Activated CD4-positive, alpha-beta T cell treated with anti-CD3 and anti-CD28 coated beads, Interleukin-2, amount 10 ng/mL, durations not matched to agents 7 days and 5 days (primary cell): Measurements from ENCODE around the gene MYZAP. TPM values are rescaled to one million over a fixed set of nuclear protein-coding genes. Genes with fewer than 3 reads are reported as not detected.

Experiments used
- CTCF ChIA-PET: fragments of 350-600 bp; sonication (Branson Sonifier 250); formaldehyde crosslinking; loops from one replicate; lab custom pipeline; 2021; ENCODE audit warnings: antibody characterized with exemption; lab: Charles Lee
- POLR2A ChIA-PET: fragments of 350-600 bp; sonication (Branson Sonifier 250); formaldehyde crosslinking; loops from one replicate; lab custom pipeline; 2021; ENCODE audit warnings: antibody characterized with exemption; lab: Charles Lee
- DNase-seq: peaks from one replicate; pipeline ENCODE4 v3.0.0-alpha.2; 2020
- H3K27ac Mint-ChIP-seq: one replicate; pipeline ENCODE4 v1.8.0; 2021; ENCODE audit warnings: mild to moderate bottlenecking, moderate library complexity, mixed read lengths
- H3K27me3 Mint-ChIP-seq: one replicate; pipeline ENCODE4 v1.8.0; 2021; ENCODE audit warnings: mixed read lengths
- H3K36me3 Mint-ChIP-seq: one replicate; pipeline ENCODE4 v1.8.0; 2021; ENCODE audit warnings: low read depth, mixed read lengths
- H3K4me1 Mint-ChIP-seq: one replicate; pipeline ENCODE4 v1.8.0; 2021; ENCODE audit warnings: mixed read lengths
- H3K4me3 Mint-ChIP-seq: one replicate; pipeline ENCODE4 v1.8.0; 2021; ENCODE audit warnings: mild to moderate bottlenecking, moderate library complexity, mixed read lengths
- H3K9me3 Mint-ChIP-seq: one replicate; pipeline ENCODE4 v1.8.0; 2021; ENCODE audit warnings: mixed read lengths
- total RNA-seq, 2 experiments: library from RNA; stranded (reverse); gene quantifications; one replicate each; pipeline ENCODE4 v1.2.3, GENCODE V29; 2021

Gene MYZAP
- total RNA-seq, 2 experiments from 2014 or later: not detected

- DNase-seq: no peak
- peaks cover 8% of the 10 kb centered on the region for H3K27me3 Mint-ChIP-seq
- no peak overlapping the region for H3K27ac Mint-ChIP-seq
- ChIA-PET CTCF (no interaction called here), POLR2A (no interaction called here)
- no peak overlapping the region for H3K4me3 Mint-ChIP-seq
- H3K4me1 Mint-ChIP-seq: peaks cover 20% of the 10 kb centered on the region
- H3K36me3 Mint-ChIP-seq: no peaks in the 10 kb centered on the region
- no peaks in the 10 kb centered on the region for H3K9me3 Mint-ChIP-seq
Observed at GRCh38 chr15:57567891-57568290, 23.8 kb upstream of the MYZAP start.

DNA sequence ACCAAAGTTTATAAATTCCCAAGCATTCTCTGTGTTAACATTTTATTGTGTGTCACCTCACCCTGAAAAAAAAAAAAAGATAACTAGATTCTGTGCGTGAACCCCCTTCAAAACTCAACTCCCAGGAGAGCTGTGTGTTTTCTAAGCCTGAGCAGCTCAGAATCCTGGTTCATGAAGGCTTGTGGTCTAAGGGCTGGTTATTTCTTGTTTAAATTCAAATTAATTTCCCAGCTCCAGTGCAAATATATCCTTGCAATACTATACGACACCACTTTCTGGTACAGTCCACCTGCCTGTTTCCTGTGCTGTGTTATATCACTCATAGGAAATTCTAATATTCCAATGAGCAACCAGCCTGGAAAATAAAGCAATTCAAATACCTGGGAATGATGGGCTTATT is 23.4 kb upstream of the MYZAP start:
- Mint-ChIP-seq H3K36me3 (no peaks in the 10 kb centered on the region), H3K27ac (no peak overlapping the region), H3K9me3 (no peaks in the 10 kb centered on the region), H3K27me3 (peaks cover 8% of the 10 kb centered on the region), H3K4me1 (peaks cover 17% of the 10 kb centered on the region), H3K4me3 (no peak overlapping the region)
- DNase-seq: no peak
- CTCF ChIA-PET: no interaction called here
- POLR2A ChIA-PET: no interaction called here

- H3K4me1 Mint-ChIP-seq: peaks cover 8% of the 10 kb centered on the region
- H3K27ac Mint-ChIP-seq: no peak overlapping the region
- ChIA-PET POLR2A (no interaction called here), CTCF (no interaction called here)
- DNase-seq: no peak
- no peaks in the 10 kb centered on the region for H3K9me3 Mint-ChIP-seq
- peaks cover 8% of the 10 kb centered on the region for H3K27me3 Mint-ChIP-seq
- no peaks in the 10 kb centered on the region for H3K36me3 Mint-ChIP-seq
- H3K4me3 Mint-ChIP-seq: no peak overlapping the region
Observed at GRCh38 chr15:57570340-57570739, 21.4 kb upstream of the MYZAP start.

- Mint-ChIP-seq H3K27me3 (peaks cover 8% of the 10 kb centered on the region), H3K4me1 (peaks cover 2% of the 10 kb centered on the region), H3K36me3 (no peaks in the 10 kb centered on the region), H3K27ac (no peak overlapping the region), H3K9me3 (no peaks in the 10 kb centered on the region), H3K4me3 (no peak overlapping the region)
- no peak for DNase-seq
- CTCF ChIA-PET: no interaction called here
- POLR2A ChIA-PET: no interaction called here
Observed at GRCh38 chr15:57570994-57571393, 20.7 kb upstream of the MYZAP start.

GRCh38 chr15:57571725-57572124 is 20.0 kb upstream of the MYZAP start:
- no peaks in the 10 kb centered on the region for H3K4me1 Mint-ChIP-seq
- H3K4me3 Mint-ChIP-seq: no peak overlapping the region
- no peaks in the 10 kb centered on the region for H3K36me3 Mint-ChIP-seq
- POLR2A ChIA-PET: no interaction called here
- H3K27me3 Mint-ChIP-seq: peaks cover 6% of the 10 kb centered on the region
- H3K27ac Mint-ChIP-seq: no peak overlapping the region
- CTCF ChIA-PET: no interaction called here
- no peak for DNase-seq
- no peaks in the 10 kb centered on the region for H3K9me3 Mint-ChIP-seq

- Mint-ChIP-seq H3K9me3 (no peaks in the 10 kb centered on the region), H3K27me3 (peaks cover 10% of the 10 kb centered on the region), H3K27ac (no peak overlapping the region), H3K4me1 (no peaks in the 10 kb centered on the region), H3K36me3 (no peaks in the 10 kb centered on the region), H3K4me3 (no peak overlapping the region)
- ChIA-PET POLR2A (no interaction called here), CTCF (no interaction called here)
- no peak for DNase-seq
Observed at GRCh38 chr15:57572468-57572867, 19.2 kb upstream of the MYZAP start.

GRCh38 chr15:57573151-57573550 is 18.6 kb upstream of the MYZAP start:
- Mint-ChIP-seq H3K36me3 (no peaks in the 10 kb centered on the region), H3K27me3 (peaks cover 12% of the 10 kb centered on the region), H3K4me3 (no peak overlapping the region), H3K27ac (no peak overlapping the region), H3K9me3 (no peaks in the 10 kb centered on the region), H3K4me1 (no peaks in the 10 kb centered on the region)
- POLR2A ChIA-PET: no interaction called here
- no peak for DNase-seq
- CTCF ChIA-PET: no interaction called here

DNA sequence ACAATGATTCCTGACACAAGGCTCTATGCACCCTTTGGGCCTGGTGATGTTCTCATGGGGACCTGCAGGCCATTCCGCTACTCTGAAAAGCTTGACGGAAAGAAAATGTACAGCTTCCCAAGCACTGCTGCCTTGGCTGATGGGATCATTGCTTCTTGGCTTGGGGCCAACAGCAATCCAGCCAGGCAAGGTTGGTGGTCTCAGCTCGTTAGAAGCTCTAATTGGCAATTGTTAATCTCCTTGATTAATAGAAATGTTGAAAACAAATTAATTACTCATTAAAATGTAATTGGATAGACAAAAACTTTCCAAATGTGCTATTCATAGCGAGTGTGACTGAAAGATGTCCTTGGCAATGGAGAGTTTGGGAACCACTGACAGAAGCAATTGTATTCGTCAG is 16.3 kb upstream of the MYZAP start:
- CTCF ChIA-PET: no interaction called here
- Mint-ChIP-seq H3K4me3 (no peak overlapping the region), H3K9me3 (no peaks in the 10 kb centered on the region), H3K27ac (no peak overlapping the region), H3K4me1 (no peaks in the 10 kb centered on the region), H3K27me3 (peaks cover 16% of the 10 kb centered on the region), H3K36me3 (no peaks in the 10 kb centered on the region)
- POLR2A ChIA-PET: no interaction called here
- no peak for DNase-seq

- no peak overlapping the region for H3K4me3 Mint-ChIP-seq
- H3K27ac Mint-ChIP-seq: no peak overlapping the region
- no peaks in the 10 kb centered on the region for H3K4me1 Mint-ChIP-seq
- peaks cover 10% of the 10 kb centered on the region for H3K9me3 Mint-ChIP-seq
- DNase-seq: no peak
- ChIA-PET CTCF (interaction anchor here (1.5 kb wide), 1 partner anchor 12 kb away, joined by 3 read pairs; no protein-coding TSS in a partner anchor), POLR2A (no interaction called here)
- H3K27me3 Mint-ChIP-seq: peaks cover 17% of the 10 kb centered on the region
- H3K36me3 Mint-ChIP-seq: no peaks in the 10 kb centered on the region
Observed at GRCh38 chr15:57578288-57578900, 13.3 kb upstream of the MYZAP start.

DNA sequence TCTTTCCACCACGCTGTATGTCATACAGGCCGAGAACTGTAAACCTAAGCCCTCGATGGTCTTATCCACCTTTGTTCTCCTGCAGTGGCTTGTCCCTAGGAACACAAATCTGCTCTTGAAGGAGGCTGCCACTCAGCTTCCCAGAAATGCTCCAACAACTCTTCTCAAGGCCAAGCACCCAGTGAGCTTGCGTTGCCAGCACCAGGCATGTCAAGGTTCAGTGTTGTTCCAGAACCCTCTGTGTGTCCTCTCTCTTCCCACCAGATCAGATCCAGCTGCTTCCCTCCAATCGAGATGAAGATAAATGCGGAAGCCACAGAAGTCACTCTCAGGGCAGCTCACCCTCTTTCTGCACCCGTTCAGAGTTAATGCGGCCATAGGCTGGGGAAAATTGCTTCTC is 11.3 kb upstream of the MYZAP start:
- Mint-ChIP-seq H3K4me1 (no peaks in the 10 kb centered on the region), H3K27me3 (peaks cover 17% of the 10 kb centered on the region), H3K27ac (no peak overlapping the region), H3K4me3 (no peak overlapping the region), H3K36me3 (no peaks in the 10 kb centered on the region), H3K9me3 (peaks cover 13% of the 10 kb centered on the region)
- DNase-seq: no peak
- CTCF ChIA-PET: interaction anchor here (1.0 kb wide), 1 partner anchor 9 kb away, joined by 3 read pairs; no protein-coding TSS in a partner anchor
- POLR2A ChIA-PET: no interaction called here

GRCh38 chr15:57580866-57581265 is 10.8 kb upstream of the MYZAP start:
- H3K4me1 Mint-ChIP-seq: no peaks in the 10 kb centered on the region
- DNase-seq: no peak
- no peaks in the 10 kb centered on the region for H3K36me3 Mint-ChIP-seq
- peaks cover 13% of the 10 kb centered on the region for H3K9me3 Mint-ChIP-seq
- H3K27ac Mint-ChIP-seq: no peak overlapping the region
- H3K27me3 Mint-ChIP-seq: peaks cover 17% of the 10 kb centered on the region
- CTCF ChIA-PET: interaction anchor here (1.0 kb wide), 1 partner anchor 9 kb away, joined by 3 read pairs; no protein-coding TSS in a partner anchor
- no peak overlapping the region for H3K4me3 Mint-ChIP-seq
- POLR2A ChIA-PET: no interaction called here

DNA sequence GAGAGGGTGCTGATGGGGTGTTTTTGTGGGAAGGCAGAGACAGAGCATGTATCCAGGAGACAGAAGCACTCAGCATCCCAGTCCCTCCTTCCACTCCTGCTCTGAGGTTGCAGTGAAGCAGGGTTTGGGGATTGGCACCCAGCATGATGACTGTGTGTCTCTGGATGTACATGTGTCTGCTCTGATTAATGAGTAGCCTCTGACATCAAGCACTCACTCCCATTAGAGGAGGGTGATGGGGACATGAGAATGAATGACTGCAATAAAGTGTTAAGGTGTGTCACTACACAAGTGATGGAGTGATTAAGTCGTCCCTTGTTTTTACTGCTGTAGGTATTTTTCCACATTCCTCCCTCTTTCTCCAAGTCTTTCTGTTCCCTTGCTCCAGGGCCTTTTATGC is 9.6 kb upstream of the MYZAP start:
- POLR2A ChIA-PET: no interaction called here
- Mint-ChIP-seq H3K27ac (no peak overlapping the region), H3K4me3 (no peak overlapping the region), H3K36me3 (no peaks in the 10 kb centered on the region), H3K27me3 (peaks cover 17% of the 10 kb centered on the region), H3K4me1 (peaks cover 7% of the 10 kb centered on the region), H3K9me3 (peaks cover 13% of the 10 kb centered on the region)
- CTCF ChIA-PET: no interaction called here
- DNase-seq: no peak

DNA sequence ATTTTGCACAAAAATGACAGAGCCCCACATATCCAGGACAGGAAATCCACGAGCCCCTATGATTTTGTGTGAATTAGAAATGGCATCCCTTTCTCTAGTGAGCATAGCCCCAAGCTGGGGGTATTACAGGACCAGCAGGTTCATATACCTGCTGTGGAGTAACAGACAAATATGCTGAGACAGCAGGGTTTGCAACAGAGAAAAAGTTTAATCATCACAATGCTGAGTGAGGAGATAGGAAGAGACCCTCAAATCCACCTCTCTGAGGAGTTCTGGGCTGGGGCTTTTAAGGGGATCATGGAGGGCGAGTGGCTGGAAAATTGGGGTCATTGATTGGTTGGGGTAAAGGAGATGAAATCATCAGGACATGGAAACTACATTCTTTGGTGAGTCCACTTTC is 8.4 kb upstream of the MYZAP start:
- Mint-ChIP-seq H3K27me3 (peaks cover 11% of the 10 kb centered on the region), H3K4me1 (peaks cover 17% of the 10 kb centered on the region), H3K27ac (no peak overlapping the region), H3K9me3 (peaks cover 15% of the 10 kb centered on the region), H3K4me3 (no peak overlapping the region), H3K36me3 (no peaks in the 10 kb centered on the region)
- DNase-seq: no peak
- POLR2A ChIA-PET: no interaction called here
- CTCF ChIA-PET: no interaction called here

GRCh38 chr15:57583720-57584119 is 8.0 kb upstream of the MYZAP start:
- H3K36me3 Mint-ChIP-seq: no peaks in the 10 kb centered on the region
- ChIA-PET CTCF (no interaction called here), POLR2A (no interaction called here)
- H3K9me3 Mint-ChIP-seq: peaks cover 15% of the 10 kb centered on the region
- H3K4me3 Mint-ChIP-seq: no peak overlapping the region
- peaks cover 17% of the 10 kb centered on the region for H3K4me1 Mint-ChIP-seq
- H3K27me3 Mint-ChIP-seq: peaks cover 9% of the 10 kb centered on the region
- no peak for DNase-seq
- H3K27ac Mint-ChIP-seq: no peak overlapping the region
